Common myeloid progenitor, CD34-positive (primary cell): ENCODE data around the gene RABAC1.
"Not testable (repeated sequence)": the region's sequence is repeated elsewhere in the genome, so short reads cannot be mapped to it uniquely, and the experiment has no call there.

ENCODE experiments used
- CTCF ChIA-PET: fragments of 350-600 bp; sonication (Branson Sonifier 250); formaldehyde crosslinking; loops from one replicate; lab custom pipeline; 2021; ENCODE audit warnings: antibody characterized with exemption; lab: Charles Lee
- POLR2A ChIA-PET: fragments of 350-600 bp; sonication (Branson Sonifier 250); formaldehyde crosslinking; loops from one replicate; lab custom pipeline; 2021; ENCODE audit warnings: antibody characterized with exemption; lab: Charles Lee
- DNase-seq, 3 donors: peaks; one replicate each; pipeline versions ENCODE4 v3.0.0 to v3.0.0-alpha.2; 2013
- H3K27ac ChIP-seq, 2 experiments: 1 replicate in 1 of 2; 2 replicates in 1 of 2; pipeline ENCODE4 v1.7.0; 2013; ENCODE audit warnings: inconsistent platforms in 2 of 2, low read length in 2 of 2, mild to moderate bottlenecking in 2 of 2, low read depth in 1 of 2, moderate library complexity in 1 of 2; ENCODE audit not compliant: severe bottlenecking in 2 of 2, insufficient read depth in 1 of 2, poor library complexity in 1 of 2
- H3K27me3 ChIP-seq, 5 experiments: replicated peaks in 2 of 5; 1 replicate in 3 of 5; 2 replicates in 2 of 5; pipeline versions ENCODE4 v1.6.1 to v1.7.0; 2013; ENCODE audit warnings: low read length in 4 of 5, mild to moderate bottlenecking in 2 of 5, moderate library complexity in 2 of 5, inconsistent platforms in 1 of 5; ENCODE audit not compliant: insufficient read depth in 5 of 5, control insufficient read depth in 4 of 5
- H3K36me3 ChIP-seq, 4 experiments: 1 replicate in 2 of 4; 2 replicates in 2 of 4; pipeline versions ENCODE4 v1.6.1 to v1.7.0; 2013; ENCODE audit warnings: low read length in 3 of 4, control low read depth in 1 of 4, mild to moderate bottlenecking in 1 of 4; ENCODE audit not compliant: control insufficient read depth in 4 of 4, insufficient read depth in 4 of 4
- H3K4me1 ChIP-seq, 4 experiments: 1 replicate in 3 of 4; 2 replicates in 1 of 4; pipeline versions ENCODE4 v1.6.1 to v1.7.1; 2013; ENCODE audit warnings: low read length in 3 of 4, mild to moderate bottlenecking in 3 of 4, control low read depth in 1 of 4, inconsistent platforms in 1 of 4, moderate library complexity in 1 of 4; ENCODE audit not compliant: control insufficient read depth in 4 of 4, insufficient read depth in 4 of 4; ENCODE audit errors: control extremely low read depth in 1 of 4
- H3K4me3 ChIP-seq, 7 experiments: 1 replicate in 4 of 7; 2 replicates in 3 of 7; pipeline versions ENCODE4 v1.5.1 to v1.7.0; 2013; ENCODE audit warnings: mild to moderate bottlenecking in 7 of 7, low read length in 6 of 7, moderate library complexity in 6 of 7, inconsistent platforms in 2 of 7, low read depth in 2 of 7, control low read depth in 1 of 7; ENCODE audit not compliant: insufficient read depth in 4 of 7, control insufficient read depth in 1 of 7; ENCODE audit errors: extremely low read depth in 1 of 7
- H3K9me3 ChIP-seq, 5 experiments: 1 replicate in 4 of 5; 2 replicates in 1 of 5; pipeline versions ENCODE4 v1.6.1 to v1.7.1; 2013; ENCODE audit warnings: low read length in 4 of 5, mild to moderate bottlenecking in 2 of 5, inconsistent platforms in 1 of 5, low read depth in 1 of 5, moderate library complexity in 1 of 5; ENCODE audit not compliant: control insufficient read depth in 4 of 5, insufficient read depth in 2 of 5; ENCODE audit errors: control extremely low read depth in 1 of 5
- whole genome bisulfite sequencing: methylation state at CpG from one replicate; pipeline ENCODE4 v1.1.5; 2013; ENCODE audit not compliant: insufficient coverage; 5-methylcytosine and 5-hydroxymethylcytosine counted together

Gene RABAC1

GRCh38 chr19:41939209-41939608 lies 19.9 kb downstream of the RABAC1 start:
- Histone ChIP-seq H3K4me1 (peaks cover 0 to 32% (median 22%) of the 10 kb centered on the region in 4 experiments), H3K27me3 (peaks cover 0 to 24% (median 6%) of the 10 kb centered on the region in 5 experiments)
- CTCF ChIA-PET, H3K9me3 ChIP-seq, POLR2A ChIA-PET, DNase-seq, H3K4me3 ChIP-seq, H3K27ac ChIP-seq, H3K36me3 ChIP-seq: not testable (repeated sequence)

- H3K9me3 ChIP-seq = no peaks in the 10 kb centered on the region
- H3K4me1 ChIP-seq = peaks cover 0 to 42% (median 29%) of the 10 kb centered on the region in 4 experiments
- no peak overlapping the region for H3K4me3 ChIP-seq
- peaks cover 0 to 24% (median 6%) of the 10 kb centered on the region in 5 experiments for H3K27me3 ChIP-seq
- no peak overlapping the region for H3K27ac ChIP-seq
- peak in 2 of 3 donors; percentile 50 to 53 for DNase-seq
- POLR2A ChIA-PET = interaction anchor here (0.8 kb wide), 1 partner anchor 73 kb away, joined by 3 read pairs; no protein-coding TSS in a partner anchor
- CTCF ChIA-PET = interaction anchor here (0.7 to 2.2 kb wide), 8 partner anchors 9 to 72 kb away, joined by 3 to 10 read pairs (median 6); no protein-coding TSS in a partner anchor
- 55% methylated on average over 22 of the region's 22 CpGs for WGBS
- H3K36me3 ChIP-seq = no peaks in the 10 kb centered on the region
Measured at GRCh38 chr19:41937525-41938468, 21.3 kb downstream of the RABAC1 start.

GRCh38 chr19:41936961-41937360 lies 22.2 kb downstream of the RABAC1 start:
- Histone ChIP-seq H3K27me3 (peaks cover 0 to 24% (median 6%) of the 10 kb centered on the region in 5 experiments), H3K9me3 (no peaks in the 10 kb centered on the region), H3K4me3 (no peak overlapping the region), H3K4me1 (peaks cover 0 to 43% (median 29%) of the 10 kb centered on the region in 4 experiments), H3K36me3 (no peaks in the 10 kb centered on the region), H3K27ac (no peak overlapping the region)
- no peak for DNase-seq
- WGBS = 95% methylated on average over 15 of the region's 15 CpGs
- CTCF ChIA-PET = interaction anchor here (0.7 to 2.2 kb wide), 8 partner anchors 10 to 71 kb away, joined by 3 to 10 read pairs (median 6); no protein-coding TSS in a partner anchor
- POLR2A ChIA-PET = interaction anchor here (0.8 kb wide), 1 partner anchor 72 kb away, joined by 3 read pairs; no protein-coding TSS in a partner anchor

GRCh38 chr19:41936416-41936850 lies 22.7 kb downstream of the RABAC1 start:
- Histone ChIP-seq H3K9me3 (no peaks in the 10 kb centered on the region), H3K4me1 (peaks cover 0 to 43% (median 29%) of the 10 kb centered on the region in 4 experiments), H3K4me3 (no peak overlapping the region), H3K36me3 (no peaks in the 10 kb centered on the region), H3K27me3 (peaks cover 0 to 24% (median 6%) of the 10 kb centered on the region in 5 experiments), H3K27ac (no peak overlapping the region)
- CTCF ChIA-PET = interaction anchor here (1.7 to 2.2 kb wide), 4 partner anchors 15 to 65 kb away, joined by 7 to 10 read pairs (median 8); no protein-coding TSS in a partner anchor
- WGBS = 93% methylated on average over 7 of the region's 8 CpGs
- POLR2A ChIA-PET = no interaction called here
- DNase-seq = no peak

GRCh38 chr19:41935760-41936415 lies 23.2 kb downstream of the RABAC1 start:
- Histone ChIP-seq H3K27ac (no peak overlapping the region), H3K4me3 (no peak overlapping the region), H3K36me3 (no peaks in the 10 kb centered on the region), H3K9me3 (no peaks in the 10 kb centered on the region), H3K4me1 (peaks cover 0 to 40% (median 25%) of the 10 kb centered on the region in 4 experiments), H3K27me3 (peaks cover 0 to 28% (median 7%) of the 10 kb centered on the region in 5 experiments)
- CTCF ChIA-PET = interaction anchor here (1.0 kb wide), 1 partner anchor 34 kb away, joined by 5 read pairs; no protein-coding TSS in a partner anchor
- POLR2A ChIA-PET = no interaction called here
- WGBS = 94% methylated on average over 2 of the region's 26 CpGs
- DNase-seq = no peak

GRCh38 chr19:41934849-41935374 lies 24.2 kb downstream of the RABAC1 start:
- WGBS = 27% methylated on average over 7 of the region's 7 CpGs
- POLR2A ChIA-PET = no interaction called here
- peak; percentile 56 to 72 (median 68) for DNase-seq
- CTCF ChIA-PET = interaction anchor here (0.7 to 1.8 kb wide), 6 partner anchors 16 to 67 kb away, joined by 3 to 8 read pairs (median 4); no protein-coding TSS in a partner anchor
- Histone ChIP-seq H3K9me3 (no peaks in the 10 kb centered on the region), H3K36me3 (no peaks in the 10 kb centered on the region), H3K27me3 (peaks cover 0 to 37% (median 15%) of the 10 kb centered on the region in 5 experiments), H3K27ac (no peak overlapping the region), H3K4me3 (no peak overlapping the region), H3K4me1 (peaks cover 0 to 35% (median 23%) of the 10 kb centered on the region in 4 experiments)
